ENCODE data around the gene ARVCF.

ARVCF gene

GRCh38 chr22:19984201-19984753 is 32.3 kb downstream of the ARVCF start (continued):
- TF ChIP-seq ZNF704 (tag by site-specific recombination; IDR thresholded peaks at IDR 0.05) (no peak), ZNF692 (tag by site-specific recombination; IDR thresholded peaks at IDR 0.05) (peak; percentile 77), ZFHX2 (tag by site-specific recombination; conservative IDR thresholded peaks at IDR 0.05) (peak; percentile 21; the same call in 1 of the 2 replicates), TCF7L2 (IDR thresholded peaks at IDR 0.05; ENCODE audit: borderline replicate concordance, low read depth, low read length) (no peak), ZNF585B (tag by site-specific recombination; IDR thresholded peaks at IDR 0.05) (no peak), ZNF555 (tag by site-specific recombination; conservative IDR thresholded peaks at IDR 0.05) (no peak), ZNF558 (tag by site-specific recombination; IDR thresholded peaks at IDR 0.05) (peak; percentile 50; the same call in 1 of the 2 replicates), HIC1 (tag by site-specific recombination; IDR thresholded peaks at IDR 0.05) (peak; percentile 99), ZIC2 (tag by site-specific recombination; IDR thresholded peaks at IDR 0.05) (peak; percentile 98), INSM2 (tag by site-specific recombination; IDR thresholded peaks at IDR 0.05) (peak; percentile 76; the same call in 1 of the 2 replicates), ZEB2 (tag by site-specific recombination; IDR thresholded peaks at IDR 0.05) (peak; percentile 99), IKZF3 (tag by site-specific recombination; IDR thresholded peaks at IDR 0.05) (peak; percentile 84), FEZF1 (tag by site-specific recombination; IDR thresholded peaks at IDR 0.05) (no peak), ZNF114 (tag by site-specific recombination; IDR thresholded peaks at IDR 0.05) (no peak), KLF10 (tag by site-specific recombination; IDR thresholded peaks at IDR 0.05) (peak; percentile 91), ZNF398 (tag by site-specific recombination; IDR thresholded peaks at IDR 0.05) (peak; percentile 87), ZFP69B (tag by site-specific recombination; IDR thresholded peaks at IDR 0.05) (peak; percentile 74; the same call in 1 of the 2 replicates), SETDB1 (IDR thresholded peaks at IDR 0.05; ENCODE audit: insufficient read length, low read length) (no peak), ZNF473 (tag by site-specific recombination; IDR thresholded peaks at IDR 0.05) (no peak), ZSCAN4 (tag by site-specific recombination; IDR thresholded peaks at IDR 0.05) (peak; percentile 77), MYNN (tag by site-specific recombination; IDR thresholded peaks at IDR 0.05; ENCODE audit: borderline replicate concordance) (no peak), ZBTB20 (tag by site-specific recombination; IDR thresholded peaks at IDR 0.05) (peak; percentile 49), ZNF239 (tag by site-specific recombination; IDR thresholded peaks at IDR 0.05) (no peak), ZBTB44 (tag by site-specific recombination; IDR thresholded peaks at IDR 0.05) (no peak), ZNF175 (tag by site-specific recombination; IDR thresholded peaks at IDR 0.05) (no peak), ZBTB21 (tag by site-specific recombination; IDR thresholded peaks at IDR 0.05) (peak; percentile 79; the same call in 1 of the 2 replicates), ZBTB8A (tag by site-specific recombination; IDR thresholded peaks at IDR 0.05) (0 out of 2 replicates have a peak, but pooled peaks have one; percentile 16), ZNF366 (tag by site-specific recombination; conservative IDR thresholded peaks at IDR 0.05) (peak; percentile 71), GLIS2 (tag by site-specific recombination; IDR thresholded peaks at IDR 0.05) (peak; percentile 87), ZNF394 (tag by site-specific recombination; IDR thresholded peaks at IDR 0.05; ENCODE audit: borderline replicate concordance) (peak; percentile 49; the same call in 1 of the 2 replicates)
